Vagina (tissue), 2 donors: ENCODE measurements around the gene ALKBH5. TPM values are rescaled to one million over a fixed set of nuclear protein-coding genes. Genes with fewer than 3 reads are reported as not detected.

Experiments used
- DNase-seq, 2 donors: peaks; one replicate each; pipeline ENCODE4 v3.0.0-alpha.2; 2017; ENCODE audit errors: extremely low spot score in 2 of 2
- H3K27ac ChIP-seq: fragments of 200-600 bp; sonication (generic); one replicate; pipeline ENCODE4 v1.5.1; 2019
- H3K27me3 ChIP-seq: fragments of 200-600 bp; sonication (generic); one replicate; pipeline ENCODE4 v1.5.1; 2019
- H3K36me3 ChIP-seq, 2 donors: fragments of 200-600 bp; sonication (generic); one replicate each; pipeline ENCODE4 v1.5.1; 2017 to 2019
- H3K4me1 ChIP-seq: fragments of 200-600 bp; sonication (generic); one replicate; pipeline ENCODE4 v1.5.1; 2019
- H3K4me3 ChIP-seq, 2 donors: fragments of 200-600 bp; sonication (generic); 1 replicate in 1 of 2; 2 replicates in 1 of 2; pipeline ENCODE4 v1.5.1; 2016 to 2019
- H3K9me3 ChIP-seq: fragments of 200-600 bp; sonication (generic); one replicate; pipeline ENCODE4 v1.5.1; 2019
- POLR2A ChIP-seq, 2 donors: fragments of 450-650 bp; IDR thresholded peaks; one replicate each; pipeline ENCODE4 v1.6.1; 2017; ENCODE audit warnings: antibody characterized with exemption in 2 of 2, mild to moderate bottlenecking in 2 of 2, moderate library complexity in 2 of 2
- POLR2AphosphoS5 ChIP-seq, 2 donors: sonication (generic); formaldehyde crosslinking; IDR thresholded peaks; one replicate each; pipeline ENCODE4 v1.9.0; 2017; ENCODE audit warnings: antibody characterized with exemption in 2 of 2, mild to moderate bottlenecking in 2 of 2, low read depth in 1 of 2; ENCODE audit not compliant: insufficient read depth in 1 of 2
- intact Hi-C: fragments of 100-400 bp; cut with DNase I; formaldehyde crosslinking; loops from one replicate; pipeline ENCODE4 v1.15.1; 2023
- total RNA-seq: library from RNA; depleted of rRNA; stranded (reverse); fragments of >200 nt; gene quantifications from one replicate; pipeline ENCODE4 v1.2.3, GENCODE V29; 2016
- TF ChIP-seq, protein P1 (sequence below), 3 experiments: fragments of 450-650 bp in 2 of 3; fragments of 200-600 bp in 1 of 3; sonication (generic) in 1 of 3; IDR thresholded peaks; one replicate each; pipeline ENCODE4 v1.5.1; 2017 to 2019; ENCODE audit warnings: antibody characterized with exemption in 3 of 3, mild to moderate bottlenecking in 2 of 3, moderate library complexity in 2 of 3

ALKBH5 gene
- total RNA-seq, 1 donor from 2014 or later = 77.3 TPM

GRCh38 chr17:18225121-18225641, 41.6 kb downstream of the ALKBH5 start, which contains the start of gene LLGL1:
TSS of gene LLGL1 (plus strand) at chr17:18225635. CDS start at chr17:18225683, 48 bp downstream.
- Histone ChIP-seq H3K27me3 (no peaks in the 10 kb centered on the region), H3K4me1 (peaks cover 22% of the 10 kb centered on the region), H3K4me3 (peak within 1 kb of the TSS; percentile 55 to 64), H3K36me3 (no peaks in the 10 kb centered on the region), H3K27ac (peak within 1 kb of the TSS; percentile 64), H3K9me3 (no peaks in the 10 kb centered on the region)
- peak in 1 of 2 donors; percentile 95 for DNase-seq
- TF ChIP-seq POLR2AphosphoS5 (IDR thresholded peaks at IDR 0.05; ENCODE audit: insufficient read depth in 1 of 2, low read depth in 1 of 2) (peak in 1 of 2 donors; percentile 41), POLR2A (IDR thresholded peaks at IDR 0.05) (no peak)
- intact Hi-C loops = no loop called here

DNA sequence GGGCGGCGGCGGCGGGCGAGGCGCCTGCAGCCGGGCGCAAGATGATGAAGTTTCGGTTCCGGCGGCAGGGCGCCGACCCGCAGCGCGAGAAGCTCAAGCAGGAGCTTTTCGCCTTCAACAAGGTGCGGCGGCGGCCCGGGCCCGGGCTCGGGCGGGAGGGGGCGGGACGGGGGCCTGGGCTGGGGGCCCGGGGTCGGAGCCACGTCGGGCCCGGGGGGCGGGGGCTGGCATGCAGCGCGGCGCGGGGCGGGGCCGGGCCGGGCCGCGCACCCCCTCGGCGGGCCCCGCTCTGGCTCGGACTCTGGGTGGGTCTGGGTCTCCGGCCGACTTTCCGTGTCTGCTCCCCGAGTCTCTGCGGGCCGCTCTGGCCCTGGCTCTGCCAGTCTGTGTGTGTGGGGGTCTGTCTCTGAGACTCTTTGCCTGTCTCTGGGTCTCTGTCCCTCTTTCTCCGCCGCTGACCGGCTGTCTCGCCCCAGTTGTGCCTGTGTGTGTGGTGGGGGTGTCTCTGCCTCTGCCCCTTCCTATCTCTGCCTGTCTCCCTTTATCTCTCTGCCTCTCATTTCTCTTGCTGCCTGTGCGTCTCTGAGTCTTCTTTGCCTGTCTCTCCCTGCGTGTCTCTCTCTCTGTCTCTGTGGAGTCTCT, 42.1 kb downstream of the ALKBH5 start:
- no peaks in the 10 kb centered on the region for H3K27me3 ChIP-seq
- peak overlapping the region; percentile 55 to 64 for H3K4me3 ChIP-seq
- H3K27ac ChIP-seq = peak overlapping the region; percentile 64
- TF ChIP-seq, protein P1, sequence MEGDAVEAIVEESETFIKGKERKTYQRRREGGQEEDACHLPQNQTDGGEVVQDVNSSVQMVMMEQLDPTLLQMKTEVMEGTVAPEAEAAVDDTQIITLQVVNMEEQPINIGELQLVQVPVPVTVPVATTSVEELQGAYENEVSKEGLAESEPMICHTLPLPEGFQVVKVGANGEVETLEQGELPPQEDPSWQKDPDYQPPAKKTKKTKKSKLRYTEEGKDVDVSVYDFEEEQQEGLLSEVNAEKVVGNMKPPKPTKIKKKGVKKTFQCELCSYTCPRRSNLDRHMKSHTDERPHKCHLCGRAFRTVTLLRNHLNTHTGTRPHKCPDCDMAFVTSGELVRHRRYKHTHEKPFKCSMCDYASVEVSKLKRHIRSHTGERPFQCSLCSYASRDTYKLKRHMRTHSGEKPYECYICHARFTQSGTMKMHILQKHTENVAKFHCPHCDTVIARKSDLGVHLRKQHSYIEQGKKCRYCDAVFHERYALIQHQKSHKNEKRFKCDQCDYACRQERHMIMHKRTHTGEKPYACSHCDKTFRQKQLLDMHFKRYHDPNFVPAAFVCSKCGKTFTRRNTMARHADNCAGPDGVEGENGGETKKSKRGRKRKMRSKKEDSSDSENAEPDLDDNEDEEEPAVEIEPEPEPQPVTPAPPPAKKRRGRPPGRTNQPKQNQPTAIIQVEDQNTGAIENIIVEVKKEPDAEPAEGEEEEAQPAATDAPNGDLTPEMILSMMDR (IDR thresholded peaks at IDR 0.05) = no peak
- TF ChIP-seq POLR2A (IDR thresholded peaks at IDR 0.05) = no peak
- no peak for TF ChIP-seq POLR2AphosphoS5 (IDR thresholded peaks at IDR 0.05; ENCODE audit: insufficient read depth in 1 of 2, low read depth in 1 of 2)
- intact Hi-C loops = no loop called here
- H3K4me1 ChIP-seq = peaks cover 22% of the 10 kb centered on the region
- no peak for DNase-seq
- H3K9me3 ChIP-seq = no peaks in the 10 kb centered on the region
- no peaks in the 10 kb centered on the region for H3K36me3 ChIP-seq

- DNase-seq = no peak
Measured at GRCh38 chr17:18226284-18226945, 42.8 kb downstream of the ALKBH5 start.

GRCh38 chr17:18227635-18228034, 44.0 kb downstream of the ALKBH5 start:
- no peaks in the 10 kb centered on the region for H3K27me3 ChIP-seq
- no peaks in the 10 kb centered on the region for H3K9me3 ChIP-seq
- H3K4me3 ChIP-seq = no peak overlapping the region
- TF ChIP-seq, protein P1 (IDR thresholded peaks at IDR 0.05) = no peak
- TF ChIP-seq POLR2A (IDR thresholded peaks at IDR 0.05) (no peak), POLR2AphosphoS5 (IDR thresholded peaks at IDR 0.05; ENCODE audit: insufficient read depth in 1 of 2, low read depth in 1 of 2) (no peak)
- H3K4me1 ChIP-seq = peaks cover 22% of the 10 kb centered on the region
- H3K36me3 ChIP-seq = no peaks in the 10 kb centered on the region
- H3K27ac ChIP-seq = no peak overlapping the region
- DNase-seq = no peak
- intact Hi-C loops = no loop called here

More at GRCh38 chr17:18226284-18226945, 42.8 kb downstream of the ALKBH5 start:
- Histone ChIP-seq H3K4me1 (peaks cover 22% of the 10 kb centered on the region), H3K4me3 (peak overlapping the region; percentile 55 to 64), H3K36me3 (no peaks in the 10 kb centered on the region), H3K27me3 (no peaks in the 10 kb centered on the region), H3K9me3 (no peaks in the 10 kb centered on the region), H3K27ac (peak overlapping the region; percentile 64)
- TF ChIP-seq, protein P1 (IDR thresholded peaks at IDR 0.05) = no peak
- TF ChIP-seq POLR2AphosphoS5 (IDR thresholded peaks at IDR 0.05; ENCODE audit: insufficient read depth in 1 of 2, low read depth in 1 of 2) (no peak), POLR2A (IDR thresholded peaks at IDR 0.05) (no peak)
- intact Hi-C loops = no loop called here

GRCh38 chr17:18228176-18228682, 44.6 kb downstream of the ALKBH5 start:
- H3K4me3 ChIP-seq = no peak overlapping the region
- no peak for DNase-seq
- TF ChIP-seq POLR2A (IDR thresholded peaks at IDR 0.05) = no peak
- TF ChIP-seq, protein P1 (IDR thresholded peaks at IDR 0.05) = no peak
- no peak for TF ChIP-seq POLR2AphosphoS5 (IDR thresholded peaks at IDR 0.05; ENCODE audit: insufficient read depth in 1 of 2, low read depth in 1 of 2)
- intact Hi-C loops = no loop called here
- H3K27ac ChIP-seq = no peak overlapping the region
- no peaks in the 10 kb centered on the region for H3K36me3 ChIP-seq
- no peaks in the 10 kb centered on the region for H3K27me3 ChIP-seq
- peaks cover 22% of the 10 kb centered on the region for H3K4me1 ChIP-seq
- H3K9me3 ChIP-seq = no peaks in the 10 kb centered on the region
